ENCODE data around the gene PCDHGA3. TPM values are rescaled to one million over a fixed set of nuclear protein-coding genes. Genes with fewer than 3 reads are reported as not detected.

The PCDHGA3 gene
- total and polyA plus RNA-seq, 9 donors, result 1.9 to 8.6 (median 5.4) TPM

DNA sequence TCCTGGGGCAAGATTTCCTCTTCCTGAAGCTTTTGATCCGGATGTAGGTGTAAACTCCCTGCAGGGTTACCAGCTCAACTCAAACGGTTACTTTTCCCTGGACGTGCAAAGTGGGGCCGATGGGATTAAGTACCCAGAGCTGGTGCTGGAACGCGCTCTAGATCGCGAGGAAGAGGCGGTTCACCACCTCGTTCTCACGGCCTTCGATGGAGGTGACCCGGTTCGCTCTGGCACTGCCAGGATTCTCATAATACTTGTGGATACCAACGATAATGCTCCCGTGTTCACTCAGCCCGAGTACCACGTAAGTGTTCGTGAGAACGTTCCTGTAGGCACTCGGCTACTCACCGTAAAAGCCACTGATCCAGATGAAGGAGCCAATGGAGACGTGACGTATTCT lies 12.0 kb downstream of the PCDHGA3 start:
- Histone ChIP-seq H3K9me3 (peaks cover 7 to 52% of the 10 kb centered on the region in 2 donors), H3K27ac (no peak overlapping the region), H3K4me1 (ENCODE audit: insufficient read depth) (no peaks in the 10 kb centered on the region), H3K27me3 (no peaks in the 10 kb centered on the region), H3K4me3 (no peak overlapping the region), H3K36me3 (no peaks in the 10 kb centered on the region)
- intact Hi-C loops (cut with DNase I), result no loop called here
- 43 to 62% (median 53%) methylated on average over 24 of the region's 24 CpGs for WGBS, 3 donors
- DNase-seq, result no peak
- no peak for TF ChIP-seq EP300 (IDR thresholded peaks at IDR 0.05)
- TF ChIP-seq, protein P1, sequence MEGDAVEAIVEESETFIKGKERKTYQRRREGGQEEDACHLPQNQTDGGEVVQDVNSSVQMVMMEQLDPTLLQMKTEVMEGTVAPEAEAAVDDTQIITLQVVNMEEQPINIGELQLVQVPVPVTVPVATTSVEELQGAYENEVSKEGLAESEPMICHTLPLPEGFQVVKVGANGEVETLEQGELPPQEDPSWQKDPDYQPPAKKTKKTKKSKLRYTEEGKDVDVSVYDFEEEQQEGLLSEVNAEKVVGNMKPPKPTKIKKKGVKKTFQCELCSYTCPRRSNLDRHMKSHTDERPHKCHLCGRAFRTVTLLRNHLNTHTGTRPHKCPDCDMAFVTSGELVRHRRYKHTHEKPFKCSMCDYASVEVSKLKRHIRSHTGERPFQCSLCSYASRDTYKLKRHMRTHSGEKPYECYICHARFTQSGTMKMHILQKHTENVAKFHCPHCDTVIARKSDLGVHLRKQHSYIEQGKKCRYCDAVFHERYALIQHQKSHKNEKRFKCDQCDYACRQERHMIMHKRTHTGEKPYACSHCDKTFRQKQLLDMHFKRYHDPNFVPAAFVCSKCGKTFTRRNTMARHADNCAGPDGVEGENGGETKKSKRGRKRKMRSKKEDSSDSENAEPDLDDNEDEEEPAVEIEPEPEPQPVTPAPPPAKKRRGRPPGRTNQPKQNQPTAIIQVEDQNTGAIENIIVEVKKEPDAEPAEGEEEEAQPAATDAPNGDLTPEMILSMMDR (IDR thresholded peaks at IDR 0.05), result no peak
- no peak for TF ChIP-seq POLR2A (IDR thresholded peaks at IDR 0.05)

DNA sequence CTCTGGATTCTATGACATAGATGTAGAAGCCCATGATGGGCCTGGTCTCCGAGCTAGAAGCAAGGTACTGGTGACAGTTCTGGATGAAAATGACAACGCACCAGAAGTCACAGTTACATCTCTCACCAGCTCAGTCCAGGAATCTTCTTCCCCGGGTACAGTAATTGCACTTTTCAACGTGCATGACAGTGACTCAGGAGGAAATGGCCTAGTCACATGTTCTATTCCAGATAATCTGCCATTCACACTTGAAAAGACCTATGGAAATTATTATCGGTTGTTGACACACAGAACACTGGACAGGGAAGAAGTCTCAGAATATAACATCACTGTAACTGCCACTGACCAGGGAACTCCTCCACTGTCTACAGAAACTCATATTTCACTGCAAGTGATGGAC lies 12.5 kb downstream of the PCDHGA3 start:
- Histone ChIP-seq H3K4me1 (ENCODE audit: insufficient read depth) (no peaks in the 10 kb centered on the region), H3K27me3 (no peaks in the 10 kb centered on the region), H3K4me3 (no peak overlapping the region), H3K27ac (no peak overlapping the region), H3K9me3 (peaks cover 7 to 52% of the 10 kb centered on the region in 2 donors), H3K36me3 (no peaks in the 10 kb centered on the region)
- intact Hi-C loops (cut with DNase I), result no loop called here
- 68 to 82% (median 77%) methylated on average over 5 of the region's 5 CpGs for WGBS, 3 donors
- TF ChIP-seq, protein P1 (IDR thresholded peaks at IDR 0.05), result no peak
- TF ChIP-seq EP300 (IDR thresholded peaks at IDR 0.05), result no peak
- no peak for TF ChIP-seq POLR2A (IDR thresholded peaks at IDR 0.05)
- no peak for DNase-seq

DNA sequence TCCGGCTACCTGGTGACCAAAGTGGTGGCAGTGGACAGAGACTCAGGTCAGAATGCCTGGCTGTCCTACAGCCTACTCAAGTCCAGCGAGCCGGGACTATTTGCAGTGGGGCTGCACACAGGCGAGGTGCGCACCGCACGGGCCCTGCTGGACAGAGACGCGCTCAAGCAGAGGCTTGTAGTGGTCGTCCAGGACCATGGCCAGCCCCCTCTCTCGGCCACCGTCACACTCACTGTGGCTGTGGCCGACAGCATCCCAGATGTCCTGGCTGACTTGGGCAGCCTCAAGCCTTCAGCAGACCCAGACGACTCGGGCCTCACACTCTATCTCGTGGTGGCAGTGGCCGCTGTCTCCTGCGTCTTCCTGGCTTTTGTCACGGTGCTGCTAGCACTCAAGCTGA lies 13.3 kb downstream of the PCDHGA3 start:
- H3K27ac ChIP-seq, result no peak overlapping the region
- no peaks in the 10 kb centered on the region for H3K36me3 ChIP-seq
- H3K4me3 ChIP-seq, result no peak overlapping the region
- peaks cover 7 to 52% of the 10 kb centered on the region in 2 donors for H3K9me3 ChIP-seq
- TF ChIP-seq, protein P1 (IDR thresholded peaks at IDR 0.05), result no peak
- TF ChIP-seq POLR2A (IDR thresholded peaks at IDR 0.05), result no peak
- no peak for TF ChIP-seq EP300 (IDR thresholded peaks at IDR 0.05)
- 42 to 66% (median 46%) methylated on average over 19 of the region's 19 CpGs for WGBS, 3 donors
- H3K4me1 ChIP-seq (ENCODE audit: insufficient read depth), result no peaks in the 10 kb centered on the region
- intact Hi-C loops (cut with DNase I), result no loop called here
- DNase-seq, result no peak
- no peaks in the 10 kb centered on the region for H3K27me3 ChIP-seq

DNA sequence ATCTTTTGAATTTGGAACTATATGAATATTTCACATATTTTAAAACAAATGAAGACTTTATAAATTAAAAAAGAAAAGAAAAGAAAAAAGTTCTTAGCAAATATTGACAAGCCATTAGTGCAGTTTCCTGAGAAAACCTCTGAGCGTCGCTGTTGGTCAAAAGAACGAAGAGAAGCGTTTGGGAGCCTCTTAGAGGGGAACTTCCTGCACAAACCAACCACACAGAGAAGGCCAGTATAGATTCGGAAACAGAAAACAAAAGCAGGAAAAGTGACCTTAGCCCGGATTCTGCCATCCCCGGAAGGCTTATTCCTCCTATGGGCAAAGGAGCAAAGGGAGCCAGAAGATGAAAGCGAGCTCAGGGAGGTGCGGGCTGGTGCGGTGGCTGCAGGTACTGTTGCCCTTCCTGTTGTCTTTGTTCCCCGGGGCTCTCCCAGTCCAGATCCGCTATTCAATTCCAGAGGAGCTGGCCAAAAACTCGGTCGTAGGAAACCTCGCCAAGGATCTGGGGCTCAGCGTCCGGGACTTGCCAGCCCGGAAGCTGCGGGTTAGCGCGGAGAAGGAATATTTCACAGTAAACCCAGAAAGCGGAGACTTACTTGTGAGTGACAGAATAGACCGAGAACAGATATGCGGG lies 16.3 kb downstream of the PCDHGA3 start, which contains the start of gene PCDHGB2:
Gene PCDHGB2 (plus strand): TSS at position 205 of the 637 bp plus-strand sequence. CDS start 142 bp downstream, at position 347.
- Histone ChIP-seq H3K4me3 (peak within 1 kb of the TSS; percentile 22), H3K9me3 (peaks cover 7 to 64% of the 10 kb centered on the region in 2 donors), H3K4me1 (ENCODE audit: insufficient read depth) (no peaks in the 10 kb centered on the region), H3K27ac (no peak within 1 kb of the TSS), H3K36me3 (no peaks in the 10 kb centered on the region), H3K27me3 (no peaks in the 10 kb centered on the region)
- no peak for TF ChIP-seq EP300 (IDR thresholded peaks at IDR 0.05)
- no peak for TF ChIP-seq POLR2A (IDR thresholded peaks at IDR 0.05)
- TF ChIP-seq, protein P1 (IDR thresholded peaks at IDR 0.05), result no peak
- intact Hi-C loops (cut with DNase I), result no loop called here
- WGBS, 3 donors, result 17 to 25% (median 19%) methylated on average over 24 of the region's 24 CpGs
- no peak for DNase-seq
